ENCODE results near the gene VN1R5.

GRCh38 chr1:247268390-247269045 lies 12.6 kb downstream of the VN1R5 start:
- TF ChIP-seq CTCF (IDR thresholded peaks at IDR 0.05) (no peak), POLR2A (IDR thresholded peaks at IDR 0.05) (no peak), EP300 (IDR thresholded peaks at IDR 0.05) (no peak), POLR2AphosphoS5 (IDR thresholded peaks at IDR 0.05) (no peak)

Measured in suprapubic skin (tissue), 4 donors.